IMR-90 (cell line): ENCODE measurements around the gene BRD1. TPM values are rescaled to one million over a fixed set of nuclear protein-coding genes. Genes with fewer than 3 reads are reported as not detected.
A peak's percentile ranks its signal among the peaks of the same experiment; 100 is the strongest.

Source experiments
- ATAC-seq: fragments of 200-7000 bp; cut with Tn5 transposase; 2 replicates; pipeline ENCODE4 v1.9.1; 2020; ENCODE audit warnings: low read depth, mild to moderate bottlenecking, moderate library complexity
- BruUV-seq: library from RNA; stranded (reverse); fragments of 400-500 nt; replicated peaks from 2 replicates; lab custom pipeline; 2021; lab: Mats Ljungman, UMichigan
- CTCF ChIA-PET: fragments of 300-600 bp; formaldehyde crosslinking; extraction: SDS; loops from one replicate; lab custom pipeline; 2021; ENCODE audit warnings: antibody characterized with exemption; lab: Yijun Ruan, JAX
- POLR2A ChIA-PET: fragments of 300-600 bp; sonication (Branson Sonifier 250); formaldehyde crosslinking; loops from one replicate; lab custom pipeline; 2022; ENCODE audit warnings: antibody characterized with exemption; ENCODE audit not compliant: unreplicated experiment; lab: Charles Lee
- DNase-seq: peaks from one replicate; pipeline ENCODE4 v3.0.0; 2013
- H2AFZ ChIP-seq: replicated peaks from 2 replicates; pipeline ENCODE3; 2013; ENCODE audit warnings: low read length, mild to moderate bottlenecking; ENCODE audit not compliant: poor library complexity
- H2AK5ac ChIP-seq: 2 replicates; pipeline ENCODE4 v1.6.1; 2013; ENCODE audit warnings: low read depth, low read length, inconsistent platforms
- H2AK9ac ChIP-seq: replicated peaks from 2 replicates; pipeline ENCODE3; 2013; ENCODE audit warnings: mild to moderate bottlenecking, low read depth, low read length, moderate library complexity; ENCODE audit not compliant: poor library complexity
- H2BK120ac ChIP-seq: 2 replicates; pipeline ENCODE4 v1.6.1; 2013; ENCODE audit warnings: low read depth, low read length, inconsistent platforms
- H2BK15ac ChIP-seq: 3 replicates; pipeline ENCODE4 v1.6.1; 2013; ENCODE audit warnings: low read depth, low read length, inconsistent platforms
- H2BK20ac ChIP-seq: 2 replicates; pipeline ENCODE4 v1.6.1; 2013; ENCODE audit warnings: low read depth, mild to moderate bottlenecking, inconsistent platforms, low read length, moderate library complexity
- H2BK5ac ChIP-seq: 2 replicates; pipeline ENCODE4 v1.6.1; 2013; ENCODE audit warnings: mild to moderate bottlenecking, low read depth, low read length, inconsistent platforms; ENCODE audit not compliant: poor library complexity, severe bottlenecking
- H3K14ac ChIP-seq: replicated peaks from 2 replicates; pipeline ENCODE4 v1.6.1; 2013; ENCODE audit warnings: low read depth, low read length, inconsistent platforms
- H3K18ac ChIP-seq: 2 replicates; pipeline ENCODE4 v1.6.1; 2013; ENCODE audit warnings: low read depth, low read length, control low read depth
- H3K23ac ChIP-seq: 2 replicates; pipeline ENCODE4 v1.6.1; 2013; ENCODE audit warnings: low read depth, low read length, inconsistent platforms
- H3K27ac ChIP-seq: 2 replicates; pipeline ENCODE4 v1.5.1; 2013; ENCODE audit warnings: mild to moderate bottlenecking, control low read depth, low read length; ENCODE audit not compliant: insufficient read depth
- H3K27me3 ChIP-seq: 2 replicates; pipeline ENCODE4 v1.6.1; 2013; ENCODE audit warnings: low read length; ENCODE audit not compliant: control insufficient read depth, insufficient read depth
- H3K36me3 ChIP-seq: 2 replicates; pipeline ENCODE4 v1.6.1; 2013; ENCODE audit warnings: low read length, mixed read lengths; ENCODE audit not compliant: control insufficient read depth, insufficient read depth
- H3K4ac ChIP-seq: 2 replicates; pipeline ENCODE4 v1.6.1; 2013; ENCODE audit warnings: low read depth, low read length, inconsistent platforms
- H3K4me1 ChIP-seq: 2 replicates; pipeline ENCODE4 v1.6.1; 2013; ENCODE audit warnings: low read length, mixed read lengths; ENCODE audit not compliant: control insufficient read depth, insufficient read depth
- H3K4me2 ChIP-seq: 2 replicates; pipeline ENCODE4 v1.6.1; 2013; ENCODE audit warnings: low read depth, mild to moderate bottlenecking, control low read depth, low read length, moderate library complexity
- H3K4me3 ChIP-seq: 2 replicates; pipeline ENCODE4 v1.5.1; 2013; ENCODE audit warnings: low read depth, mild to moderate bottlenecking, control low read depth, low read length, moderate library complexity; ENCODE audit not compliant: insufficient read depth
- H3K56ac ChIP-seq: 2 replicates; pipeline ENCODE4 v1.6.1; 2013; ENCODE audit warnings: low read length, inconsistent platforms; ENCODE audit not compliant: insufficient read depth; ENCODE audit errors: extremely low read depth
- H3K79me1 ChIP-seq, 2 experiments: 2 replicates each; pipeline ENCODE4 v1.6.1; 2013; ENCODE audit warnings: low read length in 2 of 2, inconsistent platforms in 1 of 2, low read depth in 1 of 2
- H3K9ac ChIP-seq: 2 replicates; pipeline ENCODE4 v1.6.1; 2013; ENCODE audit warnings: low read depth, low read length, control low read depth
- H3K9me1 ChIP-seq: 2 replicates; pipeline ENCODE4 v1.6.1; 2013; ENCODE audit warnings: low read length, inconsistent platforms; ENCODE audit not compliant: insufficient read depth
- H3K9me3 ChIP-seq: 2 replicates; pipeline ENCODE4 v1.6.1; 2013; ENCODE audit warnings: low read length; ENCODE audit not compliant: control insufficient read depth, insufficient read depth
- H4K20me1 ChIP-seq: 2 replicates; pipeline ENCODE4 v1.6.1; 2013; ENCODE audit warnings: low read length, inconsistent platforms; ENCODE audit not compliant: insufficient read depth
- H4K5ac ChIP-seq: 2 replicates; pipeline ENCODE4 v1.6.1; 2013; ENCODE audit warnings: mild to moderate bottlenecking, low read depth, low read length, control low read depth
- H4K8ac ChIP-seq, 2 experiments: 2 replicates each; pipeline ENCODE4 v1.6.1; 2013; ENCODE audit warnings: low read depth in 2 of 2, low read length in 2 of 2, control low read depth in 1 of 2, inconsistent platforms in 1 of 2
- H4K91ac ChIP-seq: 2 replicates; pipeline ENCODE4 v1.6.1; 2013; ENCODE audit warnings: low read depth, low read length, inconsistent platforms; ENCODE audit not compliant: insufficient read depth
- BHLHE40 ChIP-seq: fragments of 150-350 bp; IDR thresholded peaks from 2 replicates; pipeline ENCODE4 v1.6.1; 2016; ENCODE audit warnings: mild to moderate bottlenecking, low read depth, low read length
- MAZ ChIP-seq: IDR thresholded peaks from 2 replicates; pipeline ENCODE4 v1.6.1; 2012; ENCODE audit warnings: low read depth, mild to moderate bottlenecking, low read length, improper control_type of control experiment, moderate library complexity, borderline replicate concordance
- RFX5 ChIP-seq: IDR thresholded peaks from 2 replicates; pipeline ENCODE4 v1.8.0; 2012; ENCODE audit warnings: low read depth, mild to moderate bottlenecking, low read length, moderate library complexity
- SMC3 ChIP-seq: fragments of 150-350 bp; IDR thresholded peaks from 2 replicates; pipeline ENCODE4 v1.6.1; 2016; ENCODE audit warnings: low read depth, mild to moderate bottlenecking, antibody characterized with exemption, low read length, moderate library complexity
- WGBS, 2 experiments: methylation state at CpG; one replicate each; pipeline versions ENCODE4 v1.1.5 to v1.1.7; 2013; ENCODE audit warnings: missing lambda C conversion rate in 2 of 2; ENCODE audit not compliant: insufficient read length in 1 of 2; ENCODE audit errors: extremely low coverage in 2 of 2; 5-methylcytosine and 5-hydroxymethylcytosine counted together
- dilution Hi-C: fragments of 300-500 bp; cut with HindIII; formaldehyde crosslinking; loops from one replicate; pipeline ENCODE4 v1.14.3; 2018; ENCODE audit warnings: low sequenced_read_pairs; ENCODE audit not compliant: unreplicated experiment
- in situ Hi-C: fragments of 300-500 bp; cut with MboI; formaldehyde crosslinking; loops from 3 replicates; pipeline ENCODE4 v1.14.3; 2019; ENCODE audit warnings: low sequenced_read_pairs, inconsistent platforms, mixed read lengths
- intact Hi-C: fragments of 100-400 bp; cut with micrococcal nuclease; formaldehyde crosslinking; loops from 2 replicates; pipeline ENCODE4 v1.10.0; 2022
- polyA plus RNA-seq, 3 experiments: library from polyadenylated mRNA; depleted of rRNA; stranded (reverse); fragments of >200 nt; gene quantifications; 2 replicates each; pipeline ENCODE4 v1.2.3, GENCODE V29; 2012; ENCODE audit warnings: low replicate concordance in 1 of 3
- total RNA-seq: library from RNA; depleted of rRNA; stranded (reverse); fragments of >200 nt; gene quantifications from 2 replicates; pipeline ENCODE4 v1.2.3, GENCODE V29; 2012
- TF ChIP-seq, protein P1 (sequence below): conservative IDR thresholded peaks from 2 replicates; pipeline ENCODE4 v1.5.1; 2012; ENCODE audit warnings: mild to moderate bottlenecking, low read depth, low read length, improper control_type of control experiment
- TF ChIP-seq, protein P2 (sequence below): fragments of 150-350 bp; IDR thresholded peaks from 2 replicates; pipeline ENCODE4 v1.6.1; 2016; ENCODE audit warnings: low read depth, mild to moderate bottlenecking, low read length, moderate library complexity, borderline replicate concordance

The BRD1 gene
- total and polyA plus RNA-seq, 2 of the 4 experiments (the other 2 are of a cell fraction) = 10.0 to 10.6 TPM

DNA sequence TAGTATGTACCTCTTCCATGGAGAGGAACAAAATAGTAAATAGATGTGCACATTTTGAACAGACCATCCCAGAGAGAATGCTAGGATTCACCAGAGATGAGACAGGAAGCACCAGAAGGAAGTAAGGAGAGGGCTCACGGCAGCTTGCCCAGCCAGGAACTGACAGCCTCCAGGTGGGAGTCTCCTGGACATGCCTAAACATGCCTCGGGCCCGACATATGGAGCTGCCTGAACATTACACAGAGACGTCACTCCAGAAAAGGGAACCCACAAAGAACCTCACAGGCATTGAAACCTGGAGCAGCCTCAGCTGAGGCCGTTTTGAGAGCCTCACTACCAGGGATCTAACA is 67.4 kb downstream of the BRD1 start:
- in situ Hi-C loops (no loop called here), intact Hi-C loops (no loop called here), dilution Hi-C loops (no loop called here)
- Histone ChIP-seq H2AK5ac (no peak overlapping the region), H3K4ac (0 out of 2 replicates have a peak overlapping the region, but pooled peaks have one; percentile 29), H2BK120ac (peak overlapping the region; percentile 39), H3K14ac (no peak overlapping the region), H2BK5ac (peak overlapping the region; percentile 18), H3K23ac (no peak overlapping the region), H4K20me1 (no peaks in the 10 kb centered on the region), H3K79me1 (no peaks in the 10 kb centered on the region), H3K9me1 (no peaks in the 10 kb centered on the region), H4K8ac (peak overlapping the region in 1 of 2 experiments; percentile 53; a peak in 2 of 4 replicates), H2AFZ (peak overlapping the region; percentile 56), H3K56ac (no peak overlapping the region), H3K27ac (no peak overlapping the region), H2BK20ac (peak overlapping the region; percentile 16; the same call in 1 of the 2 replicates), H3K9me3 (no peaks in the 10 kb centered on the region), H4K5ac (0 out of 2 replicates have a peak overlapping the region, but pooled peaks have one; percentile 25), H2BK15ac (no peak overlapping the region), H3K9ac (no peak overlapping the region), H4K91ac (no peak overlapping the region), H3K4me1 (no peaks in the 10 kb centered on the region), H3K18ac (0 out of 2 replicates have a peak overlapping the region, but pooled peaks have one; percentile 26), H3K27me3 (0 out of 2 replicates have a peak, but pooled peaks cover 5% of the 10 kb centered on the region), H2AK9ac (peak overlapping the region; percentile 68), H3K4me2 (no peak overlapping the region), H3K36me3 (no peaks in the 10 kb centered on the region), H3K4me3 (no peak overlapping the region)
- CTCF ChIA-PET = no interaction called here
- ATAC-seq = no peak; the same call in 1 of the 2 replicates
- 80% methylated on average over 2 of the region's 5 CpGs; no CpG with 5 or more reads in 1 of the 2 experiments for WGBS, 2 experiments
- POLR2A ChIA-PET = no interaction called here
- DNase-seq = no peak
- TF ChIP-seq, protein P1, sequence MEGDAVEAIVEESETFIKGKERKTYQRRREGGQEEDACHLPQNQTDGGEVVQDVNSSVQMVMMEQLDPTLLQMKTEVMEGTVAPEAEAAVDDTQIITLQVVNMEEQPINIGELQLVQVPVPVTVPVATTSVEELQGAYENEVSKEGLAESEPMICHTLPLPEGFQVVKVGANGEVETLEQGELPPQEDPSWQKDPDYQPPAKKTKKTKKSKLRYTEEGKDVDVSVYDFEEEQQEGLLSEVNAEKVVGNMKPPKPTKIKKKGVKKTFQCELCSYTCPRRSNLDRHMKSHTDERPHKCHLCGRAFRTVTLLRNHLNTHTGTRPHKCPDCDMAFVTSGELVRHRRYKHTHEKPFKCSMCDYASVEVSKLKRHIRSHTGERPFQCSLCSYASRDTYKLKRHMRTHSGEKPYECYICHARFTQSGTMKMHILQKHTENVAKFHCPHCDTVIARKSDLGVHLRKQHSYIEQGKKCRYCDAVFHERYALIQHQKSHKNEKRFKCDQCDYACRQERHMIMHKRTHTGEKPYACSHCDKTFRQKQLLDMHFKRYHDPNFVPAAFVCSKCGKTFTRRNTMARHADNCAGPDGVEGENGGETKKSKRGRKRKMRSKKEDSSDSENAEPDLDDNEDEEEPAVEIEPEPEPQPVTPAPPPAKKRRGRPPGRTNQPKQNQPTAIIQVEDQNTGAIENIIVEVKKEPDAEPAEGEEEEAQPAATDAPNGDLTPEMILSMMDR = no peak
- TF ChIP-seq MAZ (no peak), SMC3 (no peak), RFX5 (no peak), BHLHE40 (no peak)
- TF ChIP-seq, protein P2, sequence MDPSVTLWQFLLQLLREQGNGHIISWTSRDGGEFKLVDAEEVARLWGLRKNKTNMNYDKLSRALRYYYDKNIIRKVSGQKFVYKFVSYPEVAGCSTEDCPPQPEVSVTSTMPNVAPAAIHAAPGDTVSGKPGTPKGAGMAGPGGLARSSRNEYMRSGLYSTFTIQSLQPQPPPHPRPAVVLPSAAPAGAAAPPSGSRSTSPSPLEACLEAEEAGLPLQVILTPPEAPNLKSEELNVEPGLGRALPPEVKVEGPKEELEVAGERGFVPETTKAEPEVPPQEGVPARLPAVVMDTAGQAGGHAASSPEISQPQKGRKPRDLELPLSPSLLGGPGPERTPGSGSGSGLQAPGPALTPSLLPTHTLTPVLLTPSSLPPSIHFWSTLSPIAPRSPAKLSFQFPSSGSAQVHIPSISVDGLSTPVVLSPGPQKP = no peak
- no TSS peak for BruUV-seq
